ENCODE data around the gene FOXP3. TPM values are rescaled to one million over a fixed set of nuclear protein-coding genes. Genes with fewer than 3 reads are reported as not detected.

Gene FOXP3
- total and polyA plus RNA-seq, 2 of the 4 experiments (the other 2 are of a cell fraction), result 0.05 TPM; not detected in 1

- Histone ChIP-seq H2BK120ac (ENCODE audit: low read depth, low read length) (no peak overlapping the region), H3K9me3 (ENCODE audit: control insufficient read depth, insufficient read depth, low read length) (no peaks in the 10 kb centered on the region), H2AK9ac (replicated peaks; ENCODE audit: low read depth, low read length, poor library complexity) (no peak overlapping the region), H3K4me2 (ENCODE audit: low read depth, low read length) (no peak overlapping the region), H2AK5ac (ENCODE audit: low read depth, low read length) (no peak overlapping the region), H3K4ac (ENCODE audit: low read depth, low read length) (no peak overlapping the region), H3K23ac (ENCODE audit: low read depth, low read length) (no peak overlapping the region), H3K4me1 (ENCODE audit: control insufficient read depth, insufficient read depth, low read length) (0 out of 2 replicates have a peak, but pooled peaks cover 3% of the 10 kb centered on the region), H2AFZ (replicated peaks; ENCODE audit: low read length, poor library complexity) (no peak overlapping the region), H3K27me3 (ENCODE audit: control insufficient read depth, insufficient read depth, low read length) (peaks cover 4% of the 10 kb centered on the region; the same call in 1 of the 2 replicates), H4K5ac (ENCODE audit: low read depth, low read length) (no peak overlapping the region), H3K14ac (replicated peaks; ENCODE audit: low read depth, low read length) (no peak overlapping the region), H3K56ac (ENCODE audit: extremely low read depth, insufficient read depth, low read length) (no peak overlapping the region), H2BK15ac (ENCODE audit: low read depth, low read length) (no peak overlapping the region), H3K9me1 (ENCODE audit: insufficient read depth, low read length) (no peaks in the 10 kb centered on the region), H2BK20ac (ENCODE audit: low read depth, low read length) (no peak overlapping the region), H3K9ac (ENCODE audit: low read depth, low read length) (no peak overlapping the region), H3K18ac (ENCODE audit: low read depth, low read length) (no peak overlapping the region), H3K79me1 (ENCODE audit: low read depth in 1 of 2, low read length in 2 of 2) (no peaks in the 10 kb centered on the region), H4K8ac (ENCODE audit: low read depth in 2 of 2, low read length in 2 of 2) (no peak overlapping the region), H4K91ac (ENCODE audit: insufficient read depth, low read depth, low read length) (no peak overlapping the region), H3K27ac (ENCODE audit: insufficient read depth, low read length) (no peak overlapping the region), H3K4me3 (ENCODE audit: insufficient read depth, low read depth, low read length) (no peak overlapping the region), H3K36me3 (ENCODE audit: control insufficient read depth, insufficient read depth, low read length) (no peaks in the 10 kb centered on the region), H2BK5ac (ENCODE audit: low read depth, low read length, poor library complexity, severe bottlenecking) (no peak overlapping the region), H4K20me1 (ENCODE audit: insufficient read depth, low read length) (no peaks in the 10 kb centered on the region)
- no TSS peak for BruUV-seq (replicated peaks)
- intact Hi-C loops (cut with micrococcal nuclease), result no loop called here
- TF ChIP-seq MAZ (IDR thresholded peaks at IDR 0.05; ENCODE audit: borderline replicate concordance, low read depth, low read length), result no peak
- TF ChIP-seq CTCF (conservative IDR thresholded peaks at IDR 0.05; ENCODE audit: low read depth, low read length), result no peak
- no peak for TF ChIP-seq CHD1 (IDR thresholded peaks at IDR 0.05; ENCODE audit: low read depth, low read length)
- dilution Hi-C loops (cut with HindIII; ENCODE audit: low sequenced_read_pairs, unreplicated experiment), result no loop called here
- ATAC-seq (ENCODE audit: low read depth) (no peak), DNase-seq (no peak)
- POLR2A ChIA-PET (ENCODE audit: unreplicated experiment), result no interaction called here
- in situ Hi-C loops (cut with MboI; ENCODE audit: low sequenced_read_pairs), result no loop called here
- WGBS, 2 experiments (ENCODE audit: extremely low coverage in 2 of 2, insufficient read length in 1 of 2), result 80% methylated on average over 1 of the region's 2 CpGs; no CpG with 5 or more reads in 1 of the 2 experiments
- CTCF ChIA-PET, result no interaction called here
Observed at GRCh38 chrX:49312176-49312575, 47.7 kb upstream of the FOXP3 start.
